ENCODE measurements around the gene NEK7. TPM values are rescaled to one million over a fixed set of nuclear protein-coding genes. Genes with fewer than 3 reads are reported as not detected.

Gene NEK7
- polyA plus RNA-seq, 1 donor from 2014 or later, result 3.3 TPM

- no peaks in the 10 kb centered on the region for H3K9me3 ChIP-seq (ENCODE audit: low read length)
- no peaks in the 10 kb centered on the region for H3K36me3 ChIP-seq (ENCODE audit: insufficient read depth, low read length)
- peak overlapping the region; percentile 82 for H3K4me2 ChIP-seq (ENCODE audit: low read length)
- peak overlapping the region; percentile 62 for H3K27ac ChIP-seq (ENCODE audit: low read length)
- H2AFZ ChIP-seq (ENCODE audit: low read depth, low read length), result no peak overlapping the region
- H3K9me2 ChIP-seq (ENCODE audit: insufficient read depth, low read length), result no peaks in the 10 kb centered on the region
- H3K27me3 ChIP-seq (ENCODE audit: insufficient read depth, low read depth, low read length), result no peaks in the 10 kb centered on the region
- TF ChIP-seq EP300 (conservative IDR thresholded peaks at IDR 0.05; ENCODE audit: poor library complexity, severe bottlenecking), result peak; percentile 62
- no peak for TF ChIP-seq CTCF (IDR thresholded peaks at IDR 0.05; ENCODE audit: poor library complexity, severe bottlenecking)
- TF ChIP-seq RAD21 (conservative IDR thresholded peaks at IDR 0.05), result no peak
- TF ChIP-seq EZH2 (IDR thresholded peaks at IDR 0.05; ENCODE audit: borderline replicate concordance, insufficient read depth, low read length, poor library complexity, severe bottlenecking), result no peak
- TF ChIP-seq POLR2AphosphoS5 (IDR thresholded peaks at IDR 0.05), result peak; percentile 35
- no peak for TF ChIP-seq MXI1 (conservative IDR thresholded peaks at IDR 0.05; ENCODE audit: poor library complexity, severe bottlenecking)
- no peak for TF ChIP-seq TAF1 (IDR thresholded peaks at IDR 0.05; ENCODE audit: low read depth)
- no peak for TF ChIP-seq REST (IDR thresholded peaks at IDR 0.05; ENCODE audit: borderline replicate concordance)
- TF ChIP-seq SMC3 (conservative IDR thresholded peaks at IDR 0.05; ENCODE audit: poor library complexity), result no peak
- H4K20me1 ChIP-seq (ENCODE audit: insufficient read depth), result no peaks in the 10 kb centered on the region
- H3K79me2 ChIP-seq (replicated peaks; ENCODE audit: insufficient read depth, low read length), result no peaks in the 10 kb centered on the region
- peak overlapping the region; percentile 60 for H3K4me3 ChIP-seq (ENCODE audit: low read length)
- peak overlapping the region; percentile 50 for H3K9ac ChIP-seq (ENCODE audit: low read length)
- H3F3A ChIP-seq (ENCODE audit: insufficient read depth, low read length, poor library complexity, severe bottlenecking), result peaks cover 12% of the 10 kb centered on the region
These were observed 138.4 kb downstream of the NEK7 start for GRCh38 chr1:198295225-198295624.

GRCh38 chr1:198295971-198296370 lies 139.2 kb downstream of the NEK7 start:
- Histone ChIP-seq H3K4me2 (ENCODE audit: low read length) (no peak overlapping the region), H3K4me3 (ENCODE audit: low read length) (peak overlapping the region; percentile 32)

More at GRCh38 chr1:198295971-198296370, 139.2 kb downstream of the NEK7 start:
- H3K9ac ChIP-seq (ENCODE audit: low read length), result no peak overlapping the region
- no peaks in the 10 kb centered on the region for H3K27me3 ChIP-seq (ENCODE audit: insufficient read depth, low read depth, low read length)
- H4K20me1 ChIP-seq (ENCODE audit: insufficient read depth), result no peaks in the 10 kb centered on the region
- H3K9me3 ChIP-seq (ENCODE audit: low read length), result no peaks in the 10 kb centered on the region
- no peak for TF ChIP-seq TAF1 (IDR thresholded peaks at IDR 0.05; ENCODE audit: low read depth)
- TF ChIP-seq EP300 (conservative IDR thresholded peaks at IDR 0.05; ENCODE audit: poor library complexity, severe bottlenecking), result no peak
- no peak for TF ChIP-seq REST (IDR thresholded peaks at IDR 0.05; ENCODE audit: borderline replicate concordance)
- TF ChIP-seq CTCF (IDR thresholded peaks at IDR 0.05; ENCODE audit: poor library complexity, severe bottlenecking), result no peak
- TF ChIP-seq POLR2AphosphoS5 (IDR thresholded peaks at IDR 0.05), result no peak
- no peak for TF ChIP-seq SMC3 (conservative IDR thresholded peaks at IDR 0.05; ENCODE audit: poor library complexity)
- TF ChIP-seq RAD21 (conservative IDR thresholded peaks at IDR 0.05), result no peak
- TF ChIP-seq MXI1 (conservative IDR thresholded peaks at IDR 0.05; ENCODE audit: poor library complexity, severe bottlenecking), result no peak
- no peak for TF ChIP-seq EZH2 (IDR thresholded peaks at IDR 0.05; ENCODE audit: borderline replicate concordance, insufficient read depth, low read length, poor library complexity, severe bottlenecking)
- H3K9me2 ChIP-seq (ENCODE audit: insufficient read depth, low read length), result no peaks in the 10 kb centered on the region
- H3K79me2 ChIP-seq (replicated peaks; ENCODE audit: insufficient read depth, low read length), result no peaks in the 10 kb centered on the region
- H2AFZ ChIP-seq (ENCODE audit: low read depth, low read length), result no peak overlapping the region
- H3F3A ChIP-seq (ENCODE audit: insufficient read depth, low read length, poor library complexity, severe bottlenecking), result peaks cover 12% of the 10 kb centered on the region
- peak overlapping the region; percentile 62 for H3K27ac ChIP-seq (ENCODE audit: low read length)
- no peaks in the 10 kb centered on the region for H3K36me3 ChIP-seq (ENCODE audit: insufficient read depth, low read length)

Data from neural cell (in vitro differentiated cells).